Measurements from ENCODE around the gene SETBP1.

The SETBP1 gene

GRCh38 chr18:44761812-44762211 lies 81.1 kb downstream of the SETBP1 start:
- ATAC-seq (no peak), DNase-seq (no peak)

- DNase-seq = no peak
- ATAC-seq = no peak
These were observed 82.6 kb downstream of the SETBP1 start for GRCh38 chr18:44763327-44763726.

GRCh38 chr18:44764863-44765262 lies 84.2 kb downstream of the SETBP1 start:
- DNase-seq (no peak), ATAC-seq (no peak)

- no peak for DNase-seq
- ATAC-seq = no peak
These were observed 84.8 kb downstream of the SETBP1 start for GRCh38 chr18:44765456-44765855.

GRCh38 chr18:44766450-44766849 lies 85.8 kb downstream of the SETBP1 start:
- DNase-seq (no peak), ATAC-seq (no peak)

- no peak for ATAC-seq
- DNase-seq = no peak
These were observed 87.1 kb downstream of the SETBP1 start for GRCh38 chr18:44767807-44768206.

- DNase-seq (no peak), ATAC-seq (no peak)
These were observed 90.0 kb downstream of the SETBP1 start for GRCh38 chr18:44770641-44771040.

GRCh38 chr18:44771572-44771955 lies 90.9 kb downstream of the SETBP1 start:
- DNase-seq (no peak), ATAC-seq (peak; percentile 21)

GRCh38 chr18:44771956-44772917 lies 91.5 kb downstream of the SETBP1 start:
- DNase-seq = no peak
- peak; percentile 73 for ATAC-seq

- ATAC-seq (no peak), DNase-seq (no peak)
These were observed 93.0 kb downstream of the SETBP1 start for GRCh38 chr18:44773640-44774155.

GRCh38 chr18:44774191-44774590 lies 93.5 kb downstream of the SETBP1 start:
- no peak for DNase-seq
- no peak for ATAC-seq

GRCh38 chr18:44777457-44778192 lies 96.9 kb downstream of the SETBP1 start:
- no peak for ATAC-seq
- DNase-seq = no peak

GRCh38 chr18:44778788-44779187 lies 98.1 kb downstream of the SETBP1 start:
- ATAC-seq = no peak

GRCh38 chr18:44779753-44780292 lies 99.1 kb downstream of the SETBP1 start:
- no peak for DNase-seq
- no peak for ATAC-seq

More at GRCh38 chr18:44778788-44779187, 98.1 kb downstream of the SETBP1 start:
- no peak for DNase-seq

GRCh38 chr18:44781886-44782285 lies 101.2 kb downstream of the SETBP1 start:
- DNase-seq = no peak

GRCh38 chr18:44782617-44783016 lies 101.9 kb downstream of the SETBP1 start:
- DNase-seq (no peak), ATAC-seq (no peak)

More at GRCh38 chr18:44781886-44782285, 101.2 kb downstream of the SETBP1 start:
- ATAC-seq = no peak

- no peak for ATAC-seq
These were observed 102.7 kb downstream of the SETBP1 start for GRCh38 chr18:44783371-44783770.

GRCh38 chr18:44786257-44786656 lies 105.6 kb downstream of the SETBP1 start:
- ATAC-seq (no peak), DNase-seq (no peak)

More at GRCh38 chr18:44783371-44783770, 102.7 kb downstream of the SETBP1 start:
- no peak for DNase-seq

GRCh38 chr18:44786688-44787087 lies 106.0 kb downstream of the SETBP1 start:
- no peak for ATAC-seq

GRCh38 chr18:44788334-44788733 lies 107.6 kb downstream of the SETBP1 start:
- DNase-seq = no peak
- ATAC-seq = no peak

More at GRCh38 chr18:44786688-44787087, 106.0 kb downstream of the SETBP1 start:
- no peak for DNase-seq

- no peak for DNase-seq
- ATAC-seq = no peak
These were observed 109.0 kb downstream of the SETBP1 start for GRCh38 chr18:44789710-44790109.

GRCh38 chr18:44790860-44791259 lies 110.2 kb downstream of the SETBP1 start:
- no peak for ATAC-seq

More at GRCh38 chr18:44790860-44791259, 110.2 kb downstream of the SETBP1 start:
- DNase-seq = no peak

All from stimulated activated naive CD8-positive, alpha-beta T cell treated with anti-CD3 and anti-CD28 coated beads, Interleukin-15, Interleukin-2, amounts not matched to agents 100 U/mL and 50 U/mL, for 24 hours (primary cell).